HG02763 (cell line): ENCODE results near the gene GMPR2.
A peak's percentile ranks its signal among the peaks of the same experiment; 100 is the strongest.
"Not testable (repeated sequence)": the region's sequence is repeated elsewhere in the genome, so short reads cannot be mapped to it uniquely, and the experiment has no call there.

ENCODE experiments used
- ATAC-seq: cut with Tn5 transposase; IDR thresholded peaks from one replicate; pipeline ENCODE4 v1.9.1; 2021; ENCODE audit warnings: mild to moderate bottlenecking, moderate library complexity; ENCODE audit not compliant: unreplicated experiment

GMPR2 gene

DNA sequence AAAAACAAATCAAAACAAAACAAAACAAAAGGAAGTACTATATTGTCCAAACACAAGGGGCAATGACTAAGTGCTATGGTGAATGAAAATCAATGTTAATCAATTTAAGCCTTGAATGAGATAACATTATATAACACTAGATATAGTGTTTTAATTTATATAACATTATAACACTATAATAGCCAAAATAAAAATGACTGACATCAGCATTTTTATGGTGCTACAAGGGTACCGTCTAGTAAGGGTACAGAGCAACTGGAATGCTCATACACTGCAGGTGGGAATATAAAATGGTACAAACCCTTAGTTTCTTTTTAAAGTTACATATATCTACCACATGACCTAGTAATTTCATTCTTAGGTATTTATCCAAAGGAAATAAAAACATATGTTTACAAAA lies 6.3 kb upstream of the GMPR2 start:
- no peak for ATAC-seq

DNA sequence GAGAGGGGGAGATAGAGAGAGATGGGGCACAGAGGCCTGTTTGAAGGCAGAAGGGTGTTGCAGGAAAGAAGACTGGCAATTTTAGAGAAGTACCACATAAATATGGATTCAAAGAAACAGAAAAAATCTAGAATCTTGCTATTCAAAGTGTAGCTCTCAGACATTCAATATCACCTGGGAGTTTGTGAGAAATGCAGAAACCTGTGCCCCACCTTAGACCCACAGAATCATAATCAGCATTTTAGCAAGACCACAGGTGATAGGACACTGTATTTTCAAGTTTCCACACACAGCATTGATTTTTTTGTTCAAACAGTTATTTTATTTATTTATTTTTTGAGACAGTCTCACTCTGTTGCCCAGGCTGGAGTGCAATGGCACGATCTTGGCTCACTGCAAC lies 3.8 kb upstream of the GMPR2 start:
- ATAC-seq: no peak

DNA sequence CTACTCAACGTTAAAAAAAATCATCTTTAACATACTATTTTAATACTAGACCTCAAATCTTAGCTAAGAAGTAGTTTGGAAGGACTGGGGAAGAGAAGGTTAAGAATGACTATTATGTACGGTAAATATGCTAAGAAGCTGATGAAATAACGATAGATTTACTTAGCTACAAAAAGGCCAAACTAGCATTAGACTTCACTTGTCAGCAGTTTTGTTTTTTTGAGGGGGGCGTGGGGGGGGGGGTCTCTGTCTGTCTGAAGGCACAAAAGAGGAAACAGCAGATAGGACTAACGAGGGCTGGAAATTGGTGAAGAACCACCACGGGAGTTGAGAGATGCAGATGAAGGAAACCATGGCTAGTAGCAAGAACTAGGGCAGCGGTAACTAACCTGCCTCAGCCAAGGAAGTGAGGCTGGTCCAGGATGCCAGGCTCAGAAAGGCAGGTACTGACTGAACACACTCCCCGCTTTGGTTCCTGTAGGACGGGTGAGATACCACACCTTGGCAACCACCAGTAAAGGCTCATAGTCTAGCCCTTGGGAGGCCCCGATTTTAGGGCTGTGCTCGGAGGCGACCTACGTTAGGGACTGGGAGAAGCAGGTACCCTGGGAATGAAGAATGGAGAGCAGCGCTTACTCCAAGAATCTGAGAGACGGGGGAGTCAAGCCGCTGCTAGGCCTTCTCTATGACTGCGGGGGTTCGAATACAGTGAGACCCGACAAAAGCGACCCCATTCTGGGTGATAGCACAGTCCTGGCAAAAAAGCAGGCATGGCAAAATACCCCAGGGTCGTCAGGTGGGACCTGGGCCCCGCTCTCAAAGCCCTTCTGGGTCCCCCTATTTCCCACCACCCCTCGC lies 1.2 kb upstream of the GMPR2 start:
- ATAC-seq: peak; percentile 16

DNA sequence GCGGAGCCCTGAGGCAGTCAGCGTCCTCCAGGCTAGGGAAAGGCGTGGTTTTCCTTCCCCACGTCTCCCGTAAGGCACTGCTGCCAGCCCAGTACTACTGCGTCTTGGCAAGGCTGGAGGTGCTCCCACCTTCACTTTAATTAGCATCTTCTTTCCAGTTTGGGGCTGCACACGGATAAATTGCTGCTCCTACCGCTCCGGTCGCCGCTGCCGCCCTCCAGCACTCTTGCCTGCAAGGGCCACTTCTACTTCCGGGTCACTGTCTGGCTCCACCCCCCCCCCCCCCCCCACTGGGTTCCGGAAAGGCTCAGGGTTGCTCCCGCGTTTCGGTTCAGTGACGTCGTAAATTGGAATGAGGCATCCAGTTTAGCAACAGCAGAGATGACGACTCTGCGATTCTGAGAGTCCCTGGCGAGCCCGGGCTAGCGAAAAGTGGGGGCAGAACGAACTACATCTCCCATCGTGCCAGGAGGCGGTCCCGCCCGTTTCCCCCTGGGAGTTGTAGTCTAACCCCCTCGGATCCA lies 546 bp upstream of the GMPR2 start, which contains the start of gene NEDD8:
NEDD8 (minus strand) TSS at position 247 of the 524 bp plus-strand sequence; CDS start at position 147, 100 bp downstream.
- ATAC-seq: peak; percentile 67

DNA sequence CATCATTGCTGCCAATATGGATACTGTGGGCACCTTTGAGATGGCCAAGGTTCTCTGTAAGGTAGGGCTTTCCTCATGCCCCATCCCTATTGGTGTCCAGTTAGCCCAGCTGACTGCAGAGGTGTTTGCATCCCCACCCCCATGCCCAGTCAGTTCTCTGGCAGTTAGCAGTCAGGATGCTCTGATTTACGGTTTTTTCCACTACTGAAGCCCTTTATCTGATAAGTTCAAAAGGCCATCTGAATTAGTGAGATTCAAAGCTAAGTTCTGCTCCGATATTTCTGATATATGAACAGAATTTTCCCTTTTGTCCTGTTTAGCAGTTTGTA lies 773 bp downstream of the GMPR2 start:
- ATAC-seq: no peak

DNA sequence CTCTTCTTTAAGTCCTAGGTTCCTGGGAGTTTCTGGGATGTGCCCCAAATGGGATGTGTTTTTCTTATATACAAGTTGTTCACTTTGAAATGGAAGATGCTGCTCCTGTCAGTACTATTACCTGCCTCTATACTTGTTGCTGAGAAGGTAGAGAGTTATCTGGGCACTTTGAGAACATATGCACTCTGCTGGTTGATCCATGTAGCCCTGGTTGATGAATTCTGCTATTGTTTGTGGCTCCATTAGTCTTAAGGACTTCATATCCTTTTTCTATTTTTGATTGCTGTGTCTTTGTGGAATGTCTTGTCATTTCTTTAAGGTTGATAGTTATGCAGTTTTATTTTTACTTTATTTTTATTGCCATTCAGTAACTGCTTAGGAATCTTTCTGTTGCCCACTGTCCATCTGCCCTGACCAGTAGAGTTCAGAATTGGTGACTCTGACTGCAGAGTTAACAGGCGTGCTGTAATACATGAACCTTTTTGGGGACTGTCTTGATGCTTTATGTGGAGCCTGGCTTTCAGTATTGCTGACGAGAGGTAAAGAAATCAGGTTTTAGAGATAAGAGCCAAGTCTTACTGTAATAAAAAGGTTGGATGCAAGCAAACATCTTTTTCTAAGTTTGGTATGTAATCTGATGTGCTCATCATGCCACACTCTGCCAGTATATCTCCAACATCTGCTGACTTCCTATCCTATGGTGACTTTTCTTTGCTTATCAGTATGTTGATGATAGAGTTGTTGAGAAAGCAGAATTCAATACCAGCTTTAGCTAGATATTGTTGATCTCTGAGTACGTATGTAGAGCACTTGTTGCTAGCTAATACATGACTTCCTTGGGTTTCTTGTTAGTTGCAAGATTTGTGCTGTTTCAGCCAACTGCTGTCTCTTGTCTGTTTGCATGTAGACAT lies 1.6 kb downstream of the GMPR2 start:
- ATAC-seq: no peak

DNA sequence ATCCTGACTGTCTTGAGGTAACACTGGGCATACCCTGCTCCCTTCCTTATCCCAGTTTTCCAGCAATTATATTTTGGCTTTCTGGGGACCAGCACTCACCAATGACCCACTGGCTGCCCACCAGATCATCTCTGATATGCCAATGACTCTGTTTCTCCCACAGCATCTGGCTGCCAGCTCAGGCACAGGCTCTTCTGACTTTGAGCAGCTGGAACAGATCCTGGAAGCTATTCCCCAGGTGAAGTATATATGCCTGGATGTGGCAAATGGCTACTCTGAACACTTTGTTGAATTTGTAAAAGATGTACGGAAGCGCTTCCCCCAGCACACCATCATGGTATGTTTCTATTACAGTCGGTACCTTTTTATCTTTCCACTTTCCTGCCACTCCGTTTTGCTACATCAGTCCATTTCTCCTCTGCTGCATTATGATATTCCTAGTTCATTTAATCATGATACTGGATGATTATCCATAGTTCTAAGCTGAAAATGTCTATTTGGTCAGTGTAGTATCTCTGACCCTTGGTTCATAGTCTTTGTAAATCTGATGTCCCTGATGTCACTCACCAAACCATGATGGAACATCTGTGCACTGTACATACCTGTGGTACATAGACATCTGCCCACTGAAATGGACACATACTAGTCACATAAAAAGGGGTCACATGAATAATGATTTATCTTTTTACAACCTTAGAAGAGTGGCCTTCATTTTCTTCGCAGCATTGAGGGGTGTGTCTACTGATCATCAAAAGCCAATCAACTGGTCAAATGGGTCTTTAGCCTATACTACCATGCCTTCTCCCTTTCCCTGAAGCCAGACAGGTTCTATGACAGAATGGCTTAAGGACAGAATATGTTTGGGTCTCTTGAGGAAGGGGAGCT lies 3.3 kb downstream of the GMPR2 start:
- no peak for ATAC-seq

DNA sequence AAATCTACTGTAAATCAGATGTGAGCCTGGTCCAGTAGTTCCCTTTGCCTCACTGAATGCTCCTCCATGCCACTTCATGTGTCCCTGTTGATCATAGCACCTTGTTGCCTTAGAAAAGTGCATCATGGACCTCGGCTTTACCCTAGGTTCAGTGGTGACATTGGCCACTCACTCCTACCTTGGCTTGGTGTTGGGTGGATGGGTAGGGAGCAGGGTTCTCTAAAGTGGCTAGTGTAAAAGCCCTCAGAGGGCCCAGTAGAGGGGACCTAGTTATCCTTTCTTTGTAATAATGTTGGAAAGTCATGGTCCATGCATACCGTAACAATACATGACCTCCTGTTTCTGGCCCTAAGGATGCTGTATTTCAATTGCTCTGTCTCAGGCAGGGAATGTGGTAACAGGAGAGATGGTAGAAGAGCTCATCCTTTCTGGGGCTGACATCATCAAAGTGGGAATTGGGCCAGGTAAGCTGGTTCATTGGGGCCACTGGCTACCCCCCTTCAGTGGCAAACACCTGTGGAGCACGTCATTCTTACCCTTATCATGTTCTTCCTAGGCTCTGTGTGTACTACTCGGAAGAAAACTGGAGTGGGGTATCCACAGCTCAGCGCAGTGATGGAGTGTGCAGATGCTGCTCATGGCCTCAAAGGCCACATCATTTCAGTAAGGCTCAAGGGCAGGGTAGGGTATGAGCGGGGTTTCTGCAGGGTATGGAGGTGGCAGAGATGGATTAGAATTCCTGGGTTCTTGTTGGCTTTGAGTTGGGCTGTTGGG lies 4.1 kb downstream of the GMPR2 start:
- ATAC-seq: no peak

DNA sequence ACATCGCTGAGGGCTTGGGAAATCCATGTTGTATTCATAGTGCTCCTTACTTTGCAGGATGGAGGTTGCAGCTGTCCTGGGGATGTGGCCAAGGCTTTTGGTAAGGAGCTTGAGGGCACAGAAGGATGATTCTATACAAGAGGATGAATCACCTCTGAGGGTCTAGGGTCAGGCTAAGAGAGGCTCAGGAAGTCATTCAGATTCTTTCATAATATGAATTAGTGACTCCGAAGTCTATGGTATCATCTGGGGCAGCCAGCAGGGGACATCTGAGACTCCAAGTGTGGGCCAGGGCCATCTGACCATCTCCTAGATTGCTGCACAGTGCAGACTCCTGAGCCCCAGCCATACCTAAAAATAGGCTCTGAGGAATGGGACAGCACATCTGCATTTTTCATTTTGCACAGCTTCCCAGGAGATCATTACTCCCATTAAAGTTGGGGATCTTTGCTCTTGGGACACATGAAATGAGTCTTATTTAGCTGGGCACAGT lies 4.8 kb downstream of the GMPR2 start:
- no peak for ATAC-seq

DNA sequence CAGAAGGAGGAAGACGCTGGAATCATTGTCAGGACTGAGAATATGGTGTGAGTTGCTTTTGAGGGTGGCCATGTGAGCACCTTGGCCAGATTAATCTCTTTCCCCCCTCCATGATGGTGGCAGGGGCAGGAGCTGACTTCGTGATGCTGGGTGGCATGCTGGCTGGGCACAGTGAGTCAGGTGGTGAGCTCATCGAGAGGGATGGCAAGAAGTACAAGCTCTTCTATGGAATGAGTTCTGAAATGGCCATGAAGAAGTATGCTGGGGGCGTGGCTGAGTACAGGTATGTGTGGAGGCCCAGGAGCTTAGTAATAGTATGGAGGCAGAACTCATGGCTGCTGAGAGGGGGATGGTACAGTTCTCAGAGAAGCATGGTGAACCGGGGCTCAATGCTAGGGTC lies 5.4 kb downstream of the GMPR2 start:
- no peak for ATAC-seq

DNA sequence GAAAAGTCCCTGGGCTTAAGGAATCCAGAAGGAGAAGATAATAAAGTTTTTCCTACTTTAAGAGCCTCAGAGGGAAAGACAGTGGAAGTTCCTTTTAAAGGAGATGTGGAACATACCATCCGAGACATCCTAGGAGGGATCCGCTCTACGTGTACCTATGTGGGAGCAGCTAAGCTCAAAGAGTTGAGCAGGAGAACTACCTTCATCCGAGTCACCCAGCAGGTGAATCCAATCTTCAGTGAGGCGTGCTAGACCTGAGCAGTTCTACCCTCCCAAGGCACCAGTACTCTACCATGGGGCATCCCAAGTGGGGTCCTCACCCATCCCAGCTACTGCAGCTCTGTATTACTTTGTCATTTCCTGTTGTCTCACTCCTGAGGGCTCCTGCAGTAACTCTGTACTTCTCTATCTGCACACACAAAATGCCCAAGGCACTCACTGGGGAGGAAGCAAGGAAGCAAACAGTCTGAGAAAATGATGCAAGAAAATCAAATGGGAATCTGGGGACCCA lies 5.9 kb downstream of the GMPR2 start:
- ATAC-seq: no peak

DNA sequence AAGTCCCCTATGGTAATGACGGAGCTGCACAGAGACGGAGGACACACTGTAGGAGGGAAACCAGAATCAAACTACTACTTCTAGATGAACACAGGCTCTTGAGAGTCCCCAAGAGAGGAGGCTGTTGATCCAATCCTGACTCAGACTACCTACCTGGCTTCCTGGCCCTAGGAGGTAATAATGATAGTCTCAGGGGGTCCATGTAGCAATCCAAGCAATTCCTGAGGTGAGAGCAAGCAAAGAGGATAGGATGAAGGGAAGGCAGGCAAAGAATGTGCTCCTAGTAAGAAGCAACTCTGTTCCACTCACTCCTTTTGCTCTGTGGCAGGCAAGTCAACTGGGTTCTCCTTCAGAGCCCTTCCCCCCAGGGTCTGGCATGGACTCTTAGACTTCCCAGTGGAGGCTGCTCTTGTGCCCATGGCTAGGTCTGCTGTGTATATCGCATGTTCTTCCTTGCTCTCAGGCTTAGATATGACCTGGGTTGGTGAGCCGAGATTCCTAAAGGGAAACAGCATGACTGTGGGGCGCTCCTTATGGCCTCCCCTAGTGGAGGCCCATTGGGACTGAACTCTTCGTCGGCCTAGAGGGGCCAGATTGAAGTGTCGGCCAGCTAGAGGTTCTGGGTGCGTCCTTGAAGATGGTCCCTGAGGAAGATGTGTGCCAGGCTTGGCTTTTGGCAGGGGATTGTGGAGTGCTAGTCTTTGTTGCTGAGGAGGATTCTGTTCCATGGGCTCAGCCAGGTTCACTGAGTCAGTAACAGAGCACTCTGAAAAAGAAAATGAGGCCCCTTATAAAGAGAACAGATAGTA lies 7.6 kb downstream of the GMPR2 start:
- ATAC-seq: no peak

DNA sequence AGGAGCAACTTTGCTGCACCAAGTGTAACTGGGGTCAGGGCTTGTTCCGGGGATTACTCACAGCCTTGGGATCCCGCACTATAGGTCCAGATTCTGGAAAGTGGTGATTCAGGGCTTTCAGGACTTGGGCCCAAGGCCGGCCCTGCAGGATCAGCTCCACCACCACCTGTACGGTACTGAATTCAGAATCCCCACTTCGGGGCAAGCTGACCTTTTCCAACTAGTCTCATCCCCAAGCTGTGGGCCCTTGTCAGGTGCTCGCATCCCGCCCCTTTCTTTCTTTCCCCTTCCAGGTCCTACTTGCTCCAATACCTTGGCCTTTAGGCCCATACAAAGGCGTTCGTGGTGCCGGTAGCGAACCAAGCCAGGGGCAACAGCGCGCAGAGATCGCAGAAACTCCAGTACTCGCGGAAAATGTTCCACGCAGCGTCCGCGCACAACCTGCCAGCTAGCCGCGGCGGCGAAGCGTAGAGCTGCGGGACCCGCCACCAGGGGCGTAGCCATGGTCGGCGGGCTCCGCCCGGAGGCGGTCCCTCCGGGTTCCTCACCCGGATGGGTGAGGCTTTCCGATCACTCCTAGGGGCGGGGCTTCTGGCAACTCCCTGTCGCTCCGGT lies 9.2 kb downstream of the GMPR2 start:
- peak; percentile 79 for ATAC-seq

DNA sequence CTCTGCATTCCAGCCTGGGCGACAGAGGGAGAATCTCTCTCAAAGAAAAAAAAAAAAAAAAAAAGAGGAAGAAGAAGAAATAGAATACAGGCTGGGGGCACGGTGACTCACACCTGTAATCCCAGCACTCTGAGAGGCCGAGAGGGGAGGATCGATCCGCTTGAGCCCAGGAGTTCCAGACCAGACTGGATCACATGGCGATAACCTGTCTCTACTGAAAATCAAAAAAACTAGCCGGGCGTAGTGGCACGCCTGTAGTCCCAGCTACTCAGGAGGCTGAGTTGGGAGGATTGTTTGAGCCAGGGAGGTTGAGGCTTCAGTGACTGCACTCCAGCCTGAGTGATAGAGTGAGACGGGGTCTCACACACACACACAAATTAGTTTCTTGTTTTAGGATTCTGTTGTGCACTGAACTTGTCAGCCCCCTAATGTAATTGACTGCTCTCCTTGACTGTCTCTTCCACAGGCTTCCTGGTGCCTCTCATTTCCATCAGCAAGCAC lies 10.7 kb downstream of the GMPR2 start:
- ATAC-seq: no peak

DNA sequence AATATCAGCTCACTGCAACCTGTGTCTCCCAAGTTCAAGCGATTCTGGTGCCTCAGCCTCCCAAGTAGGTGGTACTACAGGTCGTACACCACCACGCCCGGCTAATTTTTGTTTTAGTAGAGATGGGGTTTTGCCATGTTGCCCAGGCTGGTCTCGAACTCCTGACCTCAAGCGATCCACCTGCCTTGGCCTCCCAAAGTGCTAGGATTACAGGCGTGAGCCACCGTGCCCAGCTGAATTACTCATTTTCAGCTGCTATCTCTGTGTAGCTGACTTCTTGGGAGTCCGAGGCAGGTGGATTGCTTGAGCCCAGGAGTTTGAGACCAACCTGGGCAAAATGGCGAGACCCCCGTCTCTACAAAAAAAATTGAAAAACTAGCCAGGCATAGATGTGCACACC lies 12.6 kb downstream of the GMPR2 start:
- not testable (repeated sequence) for ATAC-seq

DNA sequence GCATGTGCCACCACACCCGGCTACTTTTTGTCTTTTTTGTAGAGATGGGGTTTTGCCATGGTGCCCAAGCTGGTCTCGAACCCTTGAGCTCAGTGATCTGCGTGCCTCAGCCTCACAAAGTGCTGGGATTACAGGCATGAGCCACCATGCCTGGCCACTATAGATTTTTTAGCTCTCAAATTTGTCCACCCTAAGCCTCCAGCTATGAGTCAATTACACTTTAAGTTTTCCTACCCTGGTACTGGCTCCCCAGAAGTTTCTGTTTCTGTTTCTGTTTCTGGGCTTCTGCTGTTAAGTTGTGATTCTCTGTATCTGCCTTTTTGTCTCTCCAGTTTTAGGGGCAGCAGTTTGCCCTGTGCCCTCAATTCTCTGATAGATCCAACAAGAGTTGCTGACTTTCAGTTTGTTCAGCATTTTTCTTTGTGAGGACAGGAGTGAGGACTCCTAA lies 14.1 kb downstream of the GMPR2 start:
- no peak for ATAC-seq

DNA sequence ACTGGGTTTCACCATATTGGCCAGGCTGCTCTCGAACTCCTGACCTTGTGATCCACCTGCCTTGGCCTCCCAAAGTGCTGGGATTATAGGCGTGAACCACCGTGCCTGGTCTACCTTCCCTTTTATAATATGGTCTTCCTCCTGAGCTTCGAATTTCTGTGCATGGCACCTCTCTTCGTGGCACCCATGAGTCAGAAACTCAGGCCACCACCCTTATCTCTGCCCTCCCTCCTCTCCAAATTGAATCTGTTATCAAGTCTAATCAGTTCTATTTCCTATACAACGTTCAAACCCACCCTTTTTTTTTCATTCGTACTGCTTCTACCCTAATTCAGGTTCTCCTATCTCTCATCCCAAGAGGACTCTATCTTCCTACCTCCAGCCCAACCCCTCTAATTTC lies 14.7 kb downstream of the GMPR2 start:
- no peak for ATAC-seq
